Measurements from ENCODE around the gene ZNF670. TPM values are rescaled to one million over a fixed set of nuclear protein-coding genes. Genes with fewer than 3 reads are reported as not detected.

Gene ZNF670
- total and polyA plus RNA-seq, 4 donors = 0.74 to 2.3 (median 1.4) TPM

GRCh38 chr1:247085310-247085709 is 6.7 kb upstream of the ZNF670 start:
- H3K27me3 ChIP-seq (ENCODE audit: control insufficient read depth in 4 of 4, insufficient read depth in 4 of 4, low read length in 3 of 4) = no peaks in the 10 kb centered on the region
- H3K9ac ChIP-seq (ENCODE audit: low read depth in 1 of 2, low read length in 2 of 2) = no peak overlapping the region
- H3K4me3 ChIP-seq (ENCODE audit: low read depth in 1 of 3, low read length in 3 of 3) = no peak overlapping the region
- no peak overlapping the region for H3K27ac ChIP-seq (ENCODE audit: low read depth in 1 of 2, low read length in 2 of 2)
- 90% methylated on average over 8 of the region's 8 CpGs for WGBS
- no peaks in the 10 kb centered on the region for H3K36me3 ChIP-seq (ENCODE audit: control insufficient read depth in 4 of 4, insufficient read depth in 3 of 4, low read depth in 1 of 4, low read length in 3 of 4)
- H3K4me1 ChIP-seq (ENCODE audit: control insufficient read depth in 4 of 4, insufficient read depth in 4 of 4, low read length in 3 of 4) = no peaks in the 10 kb centered on the region
- peaks cover 0 to 3% (median under 1%) of the 10 kb centered on the region in 4 donors for H3K9me3 ChIP-seq (ENCODE audit: control insufficient read depth in 4 of 4, low read length in 3 of 4)
- no peak for TF ChIP-seq JUND (IDR thresholded peaks at IDR 0.05)
- TF ChIP-seq HNF4G (IDR thresholded peaks at IDR 0.05) = no peak
- TF ChIP-seq EGR1 (IDR thresholded peaks at IDR 0.05; ENCODE audit: low read depth in 2 of 2) = no peak
- TF ChIP-seq SP1 (IDR thresholded peaks at IDR 0.05) = no peak
- no peak for DNase-seq (ENCODE audit: low spot score)

GRCh38 chr1:247084771-247085170 is 6.2 kb upstream of the ZNF670 start:
- 92% methylated on average over 8 of the region's 8 CpGs for WGBS
- DNase-seq (ENCODE audit: low spot score) = no peak
- Histone ChIP-seq H3K9me3 (ENCODE audit: control insufficient read depth in 4 of 4, low read length in 3 of 4) (peaks cover 0 to 3% (median under 1%) of the 10 kb centered on the region in 4 donors), H3K27me3 (ENCODE audit: control insufficient read depth in 4 of 4, insufficient read depth in 4 of 4, low read length in 3 of 4) (no peaks in the 10 kb centered on the region), H3K9ac (ENCODE audit: low read depth in 1 of 2, low read length in 2 of 2) (no peak overlapping the region), H3K4me1 (ENCODE audit: control insufficient read depth in 4 of 4, insufficient read depth in 4 of 4, low read length in 3 of 4) (no peaks in the 10 kb centered on the region), H3K27ac (ENCODE audit: low read depth in 1 of 2, low read length in 2 of 2) (no peak overlapping the region), H3K4me3 (ENCODE audit: low read depth in 1 of 3, low read length in 3 of 3) (no peak overlapping the region), H3K36me3 (ENCODE audit: control insufficient read depth in 4 of 4, insufficient read depth in 3 of 4, low read depth in 1 of 4, low read length in 3 of 4) (no peaks in the 10 kb centered on the region)
- TF ChIP-seq TAF1 (conservative IDR thresholded peaks at IDR 0.05) (no peak), YY1 (IDR thresholded peaks at IDR 0.05) (no peak), SP1 (IDR thresholded peaks at IDR 0.05) (no peak)

- H3K9ac ChIP-seq (ENCODE audit: low read depth in 1 of 2, low read length in 2 of 2) = peak overlapping the region in 1 of 2 donors; percentile 10
Observed at GRCh38 chr1:247079141-247079874, 697 bp upstream of the ZNF670 start.

More at GRCh38 chr1:247079141-247079874, 697 bp upstream of the ZNF670 start:
- TF ChIP-seq HNF4A (conservative IDR thresholded peaks at IDR 0.05) = peak in 1 of 2 donors; percentile 8
- no peak for TF ChIP-seq MAX (IDR thresholded peaks at IDR 0.05)
- TF ChIP-seq RAD21 (IDR thresholded peaks at IDR 0.05) = no peak
- TF ChIP-seq ATF3 (IDR thresholded peaks at IDR 0.05) = no peak
- TF ChIP-seq ZBTB33 (IDR thresholded peaks at IDR 0.05) = no peak
- TF ChIP-seq FOXA1 (IDR thresholded peaks at IDR 0.05) = no peak
- peak; percentile 31 for TF ChIP-seq SP1 (IDR thresholded peaks at IDR 0.05)
- peak in 1 of 2 donors; percentile 20 for TF ChIP-seq RXRA (IDR thresholded peaks at IDR 0.05)
- Histone ChIP-seq H3K9me3 (ENCODE audit: control insufficient read depth in 4 of 4, low read length in 3 of 4) (peaks cover 0 to 5% (median 0%) of the 10 kb centered on the region in 4 donors), H3K36me3 (ENCODE audit: control insufficient read depth in 4 of 4, insufficient read depth in 3 of 4, low read depth in 1 of 4, low read length in 3 of 4) (no peaks in the 10 kb centered on the region), H3K4me3 (ENCODE audit: low read depth in 1 of 3, low read length in 3 of 3) (peak overlapping the region; percentile 15 to 83 (median 79)), H3K4me1 (ENCODE audit: control insufficient read depth in 4 of 4, insufficient read depth in 4 of 4, low read length in 3 of 4) (peaks cover 0 to 12% (median 5%) of the 10 kb centered on the region in 4 donors), H3K27me3 (ENCODE audit: control insufficient read depth in 4 of 4, insufficient read depth in 4 of 4, low read length in 3 of 4) (no peaks in the 10 kb centered on the region), H3K27ac (ENCODE audit: low read depth in 1 of 2, low read length in 2 of 2) (peak overlapping the region in 1 of 2 donors; percentile 68)
- no peak for DNase-seq (ENCODE audit: low spot score)
- WGBS = 38% methylated on average over 23 of the region's 23 CpGs

All from liver (tissue), 9 donors.